Epithelial cell of proximal tubule (primary cell): ENCODE measurements around the gene FAM107B. TPM values are rescaled to one million over a fixed set of nuclear protein-coding genes. Genes with fewer than 3 reads are reported as not detected.

ENCODE experiments used
- DNase-seq: peaks from one replicate; pipeline ENCODE4 v3.0.0-alpha.2; 2011; ENCODE audit warnings: low read depth
- H3K4me3 ChIP-seq: 2 replicates; pipeline ENCODE4 v1.5.1; 2011; ENCODE audit warnings: low read depth, mild to moderate bottlenecking, low read length
- CTCF ChIP-seq: conservative IDR thresholded peaks from 2 replicates; pipeline ENCODE4 v1.5.1; 2012; ENCODE audit warnings: low read depth, mild to moderate bottlenecking, low read length
- total RNA-seq: library from RNA; depleted of rRNA; stranded (reverse); fragments of >200 nt; gene quantifications from 2 replicates; pipeline ENCODE4 v1.2.3, GENCODE V29; 2015

The FAM107B gene
- total RNA-seq, 1 donor from 2014 or later: 46.0 TPM

- no peak for DNase-seq
- H3K4me3 ChIP-seq: no peak overlapping the region
- TF ChIP-seq CTCF: no peak
These were observed 25.7 kb upstream of the FAM107B start for GRCh38 chr10:14800397-14800796.

- no peak overlapping the region for H3K4me3 ChIP-seq
- DNase-seq: no peak
- no peak for TF ChIP-seq CTCF
These were observed 23.9 kb upstream of the FAM107B start for GRCh38 chr10:14798636-14799035.

GRCh38 chr10:14787938-14788337 lies 13.2 kb upstream of the FAM107B start:
- no peak overlapping the region for H3K4me3 ChIP-seq
- no peak for DNase-seq
- no peak for TF ChIP-seq CTCF

- DNase-seq: no peak
- no peak for TF ChIP-seq CTCF
- no peak overlapping the region for H3K4me3 ChIP-seq
These were observed 9.9 kb upstream of the FAM107B start for GRCh38 chr10:14784459-14785055.

GRCh38 chr10:14782691-14783363 lies 8.1 kb upstream of the FAM107B start:
- DNase-seq: peak; percentile 47
- no peak for TF ChIP-seq CTCF
- no peak overlapping the region for H3K4me3 ChIP-seq

GRCh38 chr10:14781763-14782162 lies 7.1 kb upstream of the FAM107B start:
- no peak for DNase-seq
- H3K4me3 ChIP-seq: no peak overlapping the region
- TF ChIP-seq CTCF: no peak
